K562 (cell line): Measurements from ENCODE around the gene POMGNT1. TPM values are rescaled to one million over a fixed set of nuclear protein-coding genes. Genes with fewer than 3 reads are reported as not detected.

Experiments
- ATAC-seq: fragments of 200-7000 bp; cut with Tn5 transposase; 3 replicates; pipeline ENCODE4 v1.9.1; 2020; ENCODE audit warnings: moderate library complexity
- BruUV-seq: library from RNA; stranded (reverse); fragments of 400-500 nt; replicated peaks from 2 replicates; lab custom pipeline; 2021; lab: Mats Ljungman, UMichigan
- CTCF ChIA-PET: fragments of 300-600 bp; formaldehyde crosslinking; extraction: SDS; loops from one replicate; lab custom pipeline; 2021; ENCODE audit warnings: low intra/inter-chr PET ratio; lab: Yijun Ruan, JAX
- POLR2A ChIA-PET: fragments of 300-600, 350-650 bp; sonication (Branson Sonifier 250); formaldehyde crosslinking; extraction: SDS; loops from one replicate; lab custom pipeline; 2021; ENCODE audit warnings: antibody characterized with exemption, inconsistent platforms; lab: Yijun Ruan, JAX
- DNase-seq, 4 experiments: peaks; one replicate each; pipeline versions ENCODE4 v3.0.0 to v3.0.0-alpha.2; 2011 to 2018; ENCODE audit warnings: low spot score in 3 of 4, mixed read lengths in 3 of 4; ENCODE audit errors: extremely low read depth in 1 of 4
- FAIRE-seq: peaks from 2 replicates; lab custom pipeline; 2011; peaks lifted over from hg19 to GRCh38; lab: Jason Lieb, UNC
- H2AFZ ChIP-seq: 2 replicates; pipeline ENCODE4 v1.6.0; 2011; ENCODE audit warnings: low read depth, low read length, control low read depth, inconsistent platforms
- H3K27ac ChIP-seq: fragments of 200-600 bp; 3 replicates; pipeline ENCODE4 v1.8.0; 2011; ENCODE audit warnings: low read depth, mild to moderate bottlenecking, control low read depth, inconsistent platforms, low read length, moderate library complexity, mixed read lengths; ENCODE audit errors: extremely low read depth
- H3K27me3 ChIP-seq, 2 experiments: fragments of 300-600 bp in 1 of 2; 2 replicates in 1 of 2; 3 replicates in 1 of 2; pipeline versions ENCODE4 v1.6.0 to v1.8.0; 2011; ENCODE audit warnings: inconsistent platforms in 2 of 2, low read length in 2 of 2, mild to moderate bottlenecking in 1 of 2, mixed read lengths in 1 of 2, moderate library complexity in 1 of 2; ENCODE audit not compliant: control insufficient read depth in 2 of 2, insufficient read depth in 2 of 2
- H3K36me3 ChIP-seq: fragments of 300-600 bp; 3 replicates; pipeline ENCODE4 v1.8.0; 2011; ENCODE audit warnings: mild to moderate bottlenecking, low read length, inconsistent platforms; ENCODE audit not compliant: control insufficient read depth, insufficient read depth
- H3K4me1 ChIP-seq, 2 experiments: fragments of 200-600 bp in 1 of 2; replicated peaks in 1 of 2; 2 replicates in 1 of 2; 3 replicates in 1 of 2; pipeline versions ENCODE4 v1.5.1 to v1.8.0; 2011; ENCODE audit warnings: inconsistent platforms in 2 of 2, low read length in 2 of 2, mild to moderate bottlenecking in 1 of 2, mixed read lengths in 1 of 2, moderate library complexity in 1 of 2; ENCODE audit not compliant: control insufficient read depth in 2 of 2, insufficient read depth in 2 of 2
- H3K4me2 ChIP-seq: 2 replicates; pipeline ENCODE4 v1.6.1; 2011; ENCODE audit warnings: low read length, control low read depth, inconsistent platforms, mixed read lengths; ENCODE audit not compliant: insufficient read depth
- H3K4me3 ChIP-seq: fragments of 200-600 bp; sonication (generic), shearing (Covaris generic); 2 replicates; pipeline ENCODE4 v1.5.1; 2016; ENCODE audit warnings: control low read depth, inconsistent platforms
- H3K79me2 ChIP-seq: fragments of 200-600 bp; 3 replicates; pipeline ENCODE4 v1.8.0; 2011; ENCODE audit warnings: low read length, inconsistent platforms; ENCODE audit not compliant: control insufficient read depth, insufficient read depth
- H3K9ac ChIP-seq, 2 experiments: 2 replicates each; pipeline versions ENCODE4 v1.6.0 to v1.6.1; 2011; ENCODE audit warnings: low read depth in 2 of 2, low read length in 2 of 2, control low read depth in 1 of 2, inconsistent platforms in 1 of 2, mild to moderate bottlenecking in 1 of 2, mixed read lengths in 1 of 2; ENCODE audit not compliant: insufficient read depth in 1 of 2
- H3K9me1 ChIP-seq: one replicate; pipeline ENCODE4 v1.6.0; 2011; ENCODE audit warnings: inconsistent platforms, mild to moderate bottlenecking, low read length, moderate library complexity; ENCODE audit not compliant: control insufficient read depth, insufficient read depth
- H3K9me3 ChIP-seq: replicated peaks from 2 replicates; pipeline ENCODE4 v1.5.1; 2011; ENCODE audit warnings: low read depth, low read length, inconsistent platforms; ENCODE audit not compliant: control insufficient read depth, insufficient read depth
- H4K20me1 ChIP-seq: replicated peaks from 2 replicates; pipeline ENCODE4 v1.6.1; 2011; ENCODE audit warnings: low read length, inconsistent platforms, mixed read lengths; ENCODE audit not compliant: control insufficient read depth, insufficient read depth
- GATA2 ChIP-seq: sonication (generic); formaldehyde crosslinking; IDR thresholded peaks from 2 replicates; pipeline ENCODE4 v1.4.0; 2020; ENCODE audit warnings: mild to moderate bottlenecking, missing genetic modification reagents
- WGBS: fragments of 100-300 bp; shearing (Covaris generic); methylation state at CpG from one replicate; pipeline ENCODE4 v1.1.6; 2016; ENCODE audit warnings: low coverage, mixed read lengths; ENCODE audit not compliant: insufficient coverage; ENCODE audit errors: missing lambda C conversion rate; 5-methylcytosine and 5-hydroxymethylcytosine counted together
- in situ Hi-C: fragments of 300-500 bp; cut with MboI; formaldehyde crosslinking; loops from 4 replicates; pipeline ENCODE4 v1.15.0; 2018; ENCODE audit warnings: inconsistent platforms, mixed read lengths
- intact Hi-C: fragments of 100-400 bp; cut with micrococcal nuclease; formaldehyde crosslinking; loops from 2 replicates; pipeline ENCODE4 v1.14.2; 2022
- polyA plus RNA-seq, 8 experiments: library from polyadenylated mRNA; depleted of rRNA in 4 of 8; stranded (reverse) in 5 of 8; unstranded in 3 of 8; fragments of >200 nt; fragmentation: Nextera tagmentation in 2 of 8; fragmentation: Illumina TruSeq in 1 of 8; extraction: Ambion mirVana in 2 of 8; extraction: Trizol in 1 of 8; gene quantifications; 2 replicates each; pipeline versions ENCODE4 v1.2.1 to v1.2.3, GENCODE V29; 2011 to 2014; ENCODE audit warnings: inconsistent platforms in 1 of 8, missing spikeins in 1 of 8
- total RNA-seq, 7 experiments: library from RNA; depleted of rRNA in 6 of 7; stranded (reverse); fragments of >200 nt in 6 of 7; fragmentation: Illumina TruSeq in 2 of 7; extraction: Trizol in 2 of 7; gene quantifications; 2 replicates each; pipeline versions ENCODE4 v1.2.1 to v1.2.3, GENCODE V29; 2011 to 2021; ENCODE audit warnings: low replicate concordance in 1 of 7
- TF ChIP-seq, protein P1 (sequence below): sonication (generic); IDR thresholded peaks from 2 replicates; pipeline ENCODE4 v1.6.1; 2016

Gene POMGNT1
- total and polyA plus RNA-seq, 9 of the 15 experiments (the other 6 are each of a cell fraction or from before 2014, with no cell fraction given) = 14.1 to 58.9 (median 37.8) TPM

GRCh38 chr1:46181343-46182260 is 16.6 kb downstream of the POMGNT1 start:
- intact Hi-C loops = loop anchor here (2.0 to 5.0 kb wide), 2 partner anchors 17 to 166 kb away; partner anchors contain the start of gene POMGNT1
- in situ Hi-C loops = loop anchor here (25.0 kb wide), 1 partner anchor 544 kb away; no protein-coding TSS in a partner anchor
- H3K9ac ChIP-seq = peak overlapping the region in 1 of 2 experiments; percentile 23; a peak in 1 of 4 replicates
- H4K20me1 ChIP-seq = no peaks in the 10 kb centered on the region; the same call in 1 of the 2 replicates
- H3K36me3 ChIP-seq = no peaks in the 10 kb centered on the region
- H3K9me1 ChIP-seq = peaks cover 5% of the 10 kb centered on the region
- no TSS peak for BruUV-seq
- ChIA-PET CTCF (interaction anchor here (1.1 to 5.1 kb wide), 3 partner anchors 41 to 166 kb away, joined by 5 to 157 read pairs (median 44); no protein-coding TSS in a partner anchor), POLR2A (interaction anchor here (0.6 to 4.1 kb wide), 9 partner anchors 11 to 379 kb away, joined by 3 to 19 read pairs (median 4); partner anchors contain the start of genes PIK3R3 and POMGNT1)
- no peaks in the 10 kb centered on the region for H3K9me3 ChIP-seq
- H3K27ac ChIP-seq = no peak overlapping the region
- no peaks in the 10 kb centered on the region for H3K27me3 ChIP-seq
- WGBS = 21% methylated on average over 10 of the region's 10 CpGs
- H2AFZ ChIP-seq = no peak overlapping the region
- DNase-seq = no peak
- H3K4me1 ChIP-seq = peaks cover 19 to 22% of the 10 kb centered on the region in 2 experiments
- no peak for FAIRE-seq
- no peaks in the 10 kb centered on the region for H3K79me2 ChIP-seq
- H3K4me2 ChIP-seq = no peak overlapping the region
- H3K4me3 ChIP-seq = no peak overlapping the region
- ATAC-seq = no peak
- TF ChIP-seq GATA2 (CRISPR knock-in tag) = peak; percentile 38; the same call in 1 of the 2 replicates
- TF ChIP-seq, protein P1, sequence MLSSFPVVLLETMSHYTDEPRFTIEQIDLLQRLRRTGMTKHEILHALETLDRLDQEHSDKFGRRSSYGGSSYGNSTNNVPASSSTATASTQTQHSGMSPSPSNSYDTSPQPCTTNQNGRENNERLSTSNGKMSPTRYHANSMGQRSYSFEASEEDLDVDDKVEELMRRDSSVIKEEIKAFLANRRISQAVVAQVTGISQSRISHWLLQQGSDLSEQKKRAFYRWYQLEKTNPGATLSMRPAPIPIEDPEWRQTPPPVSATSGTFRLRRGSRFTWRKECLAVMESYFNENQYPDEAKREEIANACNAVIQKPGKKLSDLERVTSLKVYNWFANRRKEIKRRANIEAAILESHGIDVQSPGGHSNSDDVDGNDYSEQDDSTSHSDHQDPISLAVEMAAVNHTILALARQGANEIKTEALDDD = no peak
